Lower leg skin (tissue), 3 donors: ENCODE data around the gene PSKH1.

Source experiments
- CTCF ChIP-seq, 3 donors: fragments of 450-650 bp; IDR thresholded peaks; one replicate each; pipeline ENCODE4 v1.5.1; 2016; ENCODE audit warnings: antibody characterized with exemption in 3 of 3, mild to moderate bottlenecking in 3 of 3, moderate library complexity in 2 of 3
- POLR2A ChIP-seq, 2 donors: fragments of 450-650 bp; IDR thresholded peaks; one replicate each; pipeline ENCODE4 v1.6.1; 2016 to 2017; ENCODE audit warnings: antibody characterized with exemption in 2 of 2, mild to moderate bottlenecking in 1 of 2, moderate library complexity in 1 of 2

GRCh38 chr16:67885545-67885944 lies 7.5 kb upstream of the PSKH1 start:
- no peak for TF ChIP-seq POLR2A (IDR thresholded peaks at IDR 0.05)
- no peak for TF ChIP-seq CTCF (IDR thresholded peaks at IDR 0.05)
